HG03354 (cell line): ENCODE measurements around the gene OSBP2.

Experiments
- ATAC-seq: cut with Tn5 transposase; IDR thresholded peaks from one replicate; pipeline ENCODE4 v1.9.1; 2021; ENCODE audit warnings: mild to moderate bottlenecking; ENCODE audit not compliant: unreplicated experiment, poor library complexity, severe bottlenecking

Gene OSBP2

GRCh38 chr22:30828187-30829155 is 133.8 kb downstream of the OSBP2 start:
- no peak for ATAC-seq

- no peak for ATAC-seq
Measured at GRCh38 chr22:30829901-30830550, 135.4 kb downstream of the OSBP2 start.

- no peak for ATAC-seq
Measured at GRCh38 chr22:30830907-30831306, 136.2 kb downstream of the OSBP2 start.

- ATAC-seq = no peak
Measured at GRCh38 chr22:30832407-30832987, 137.8 kb downstream of the OSBP2 start.

- ATAC-seq = no peak
Measured at GRCh38 chr22:30833322-30833721, 138.6 kb downstream of the OSBP2 start.

- no peak for ATAC-seq
Measured at GRCh38 chr22:30837531-30837930, 142.9 kb downstream of the OSBP2 start.

- no peak for ATAC-seq
Measured at GRCh38 chr22:30838111-30838510, 143.4 kb downstream of the OSBP2 start.

- no peak for ATAC-seq
Measured at GRCh38 chr22:30841273-30841672, 146.6 kb downstream of the OSBP2 start.

GRCh38 chr22:30843245-30843644 is 148.6 kb downstream of the OSBP2 start:
- ATAC-seq = no peak

GRCh38 chr22:30847583-30847982 is 152.9 kb downstream of the OSBP2 start:
- no peak for ATAC-seq

- no peak for ATAC-seq
Measured at GRCh38 chr22:30855266-30855665, 160.6 kb downstream of the OSBP2 start.

- no peak for ATAC-seq
Measured at GRCh38 chr22:30855677-30856518, 161.2 kb downstream of the OSBP2 start.

- ATAC-seq = no peak
Measured at GRCh38 chr22:30856741-30857502, 162.2 kb downstream of the OSBP2 start.

GRCh38 chr22:30857791-30858190 is 163.1 kb downstream of the OSBP2 start:
- no peak for ATAC-seq

- no peak for ATAC-seq
Measured at GRCh38 chr22:30858976-30859713, 164.5 kb downstream of the OSBP2 start.

- ATAC-seq = no peak
Measured at GRCh38 chr22:30859714-30860095, 165.0 kb downstream of the OSBP2 start.

GRCh38 chr22:30860176-30861105 is 165.8 kb downstream of the OSBP2 start:
- ATAC-seq = no peak
